Measurements from ENCODE around the gene GALNT8.

The GALNT8 gene

DNA sequence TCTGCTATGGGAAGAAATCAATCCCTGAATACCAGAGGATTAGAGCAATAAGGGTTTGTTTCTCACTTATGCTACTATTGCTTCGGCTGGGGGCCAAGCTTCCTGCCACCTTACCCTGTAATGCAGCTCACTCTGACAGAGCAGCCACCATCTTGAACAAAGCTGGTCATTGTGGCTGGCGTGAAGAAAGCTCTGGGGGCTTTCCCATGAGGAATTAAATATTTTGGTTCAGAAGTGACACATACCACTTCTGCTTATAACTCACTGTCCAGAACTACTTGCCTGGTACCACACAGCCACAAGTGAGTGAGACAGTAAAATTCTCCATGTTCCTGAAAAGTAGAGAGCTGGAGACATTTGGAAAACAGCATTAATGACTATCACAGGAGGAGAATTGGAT, 82.6 kb downstream of the GALNT8 start:
- DNase-seq: no peak

DNA sequence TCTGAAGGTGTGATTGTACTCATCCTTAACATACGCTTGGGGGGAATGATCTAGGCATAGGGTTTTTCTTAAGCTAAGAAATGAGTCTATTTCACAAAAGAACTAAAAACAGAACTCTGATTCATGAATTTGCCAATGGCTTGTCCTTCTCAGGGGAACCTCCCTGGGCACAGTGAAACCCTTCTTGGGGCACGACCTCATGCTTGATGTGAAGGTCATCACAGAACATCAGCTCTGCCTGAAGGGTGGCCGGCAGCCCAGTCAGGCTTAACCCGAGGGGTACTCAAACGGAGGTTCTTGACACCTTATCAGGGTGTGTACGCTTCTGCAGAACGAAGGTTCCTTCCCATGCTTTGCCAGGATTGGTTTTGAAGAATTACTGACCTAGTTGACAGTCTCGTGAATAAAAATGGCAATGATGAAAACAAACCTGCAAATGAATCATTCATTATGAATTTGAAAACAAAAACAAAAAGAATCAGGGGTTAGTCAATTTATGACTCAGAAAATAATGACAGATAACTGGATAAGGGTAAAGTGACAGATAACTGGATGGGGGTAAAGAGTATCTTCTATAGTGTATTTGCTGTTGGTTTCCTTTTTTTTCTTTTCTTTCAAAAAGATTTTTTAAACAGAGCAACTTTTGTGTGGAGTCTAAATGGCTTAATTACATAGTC, 86.4 kb downstream of the GALNT8 start:
- no peak for DNase-seq

DNA sequence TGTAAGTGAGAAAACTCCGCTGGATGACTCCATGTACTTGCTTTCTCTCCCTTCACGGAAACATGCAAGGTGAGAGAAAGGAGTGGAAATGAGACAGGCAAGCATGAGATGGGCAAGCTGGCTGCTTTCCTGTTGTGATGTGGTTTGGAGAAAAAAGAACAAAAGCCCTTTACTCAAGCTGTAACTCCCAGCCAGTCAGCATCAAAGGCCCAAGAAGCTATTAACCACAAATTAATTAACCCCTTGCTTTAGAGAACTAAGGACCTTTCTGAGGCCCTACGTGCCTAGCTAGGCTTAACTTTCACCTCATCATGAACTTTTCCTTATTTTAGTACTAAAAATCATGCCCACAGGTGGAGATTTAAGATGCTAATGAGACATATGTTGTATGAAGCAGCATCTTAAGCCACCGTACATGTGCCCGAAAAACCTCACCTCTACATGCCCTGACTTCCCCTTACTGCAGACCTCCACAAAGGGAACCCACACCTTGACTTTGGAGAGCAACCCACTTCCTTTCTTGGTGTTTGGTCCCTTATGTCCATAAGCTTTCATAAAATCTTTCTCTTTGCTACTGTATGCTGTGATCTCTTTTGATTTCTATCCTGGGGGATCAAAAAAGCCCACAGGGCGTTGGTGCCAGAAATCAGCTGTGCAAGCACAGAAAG, 87.0 kb downstream of the GALNT8 start:
- peak in 1 of 2 donors; percentile 25 for DNase-seq

DNA sequence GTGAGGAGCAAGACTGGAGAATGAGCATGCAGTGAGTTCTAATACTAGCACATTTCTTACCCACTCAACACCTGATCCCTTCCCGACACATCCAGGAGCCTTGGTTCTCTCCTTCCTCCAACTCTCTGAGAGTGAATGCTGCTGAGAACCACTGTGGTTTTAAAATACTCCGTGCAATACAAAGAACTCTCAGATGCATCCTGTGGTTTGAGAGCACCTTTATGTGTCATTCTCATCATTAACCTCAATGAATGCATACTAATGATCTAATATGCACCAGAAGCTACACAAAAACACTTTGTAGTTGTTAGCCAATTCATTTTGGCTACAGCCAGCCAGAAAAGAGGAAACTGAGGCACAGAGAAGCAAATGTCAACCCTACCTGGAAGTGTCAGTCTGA, 87.6 kb downstream of the GALNT8 start:
- DNase-seq: peak in 1 of 2 donors; percentile 33

DNA sequence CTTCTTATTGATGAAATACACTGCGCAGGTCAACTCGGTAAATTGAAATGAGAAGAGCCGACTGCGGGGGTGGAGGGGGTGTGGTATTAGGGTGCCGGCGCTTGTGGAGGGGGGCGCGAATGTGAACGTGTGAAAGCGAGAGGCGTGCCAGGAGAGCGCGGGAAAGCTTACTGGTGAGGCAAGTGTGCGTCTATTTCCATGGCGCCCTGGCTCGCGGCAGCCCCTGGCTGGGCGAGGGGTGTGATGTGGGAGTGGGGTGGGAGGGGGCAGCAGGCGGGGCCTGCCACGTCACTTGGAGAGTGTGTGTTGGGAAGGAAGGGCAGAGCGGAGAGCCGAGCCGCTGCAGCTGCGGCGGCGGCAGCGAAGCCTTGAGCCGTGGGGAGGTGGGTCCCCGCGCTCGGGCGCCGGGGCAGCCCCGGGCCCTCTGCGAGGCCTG, 88.8 kb downstream of the GALNT8 start:
- peak; percentile 15 to 39 for DNase-seq

DNA sequence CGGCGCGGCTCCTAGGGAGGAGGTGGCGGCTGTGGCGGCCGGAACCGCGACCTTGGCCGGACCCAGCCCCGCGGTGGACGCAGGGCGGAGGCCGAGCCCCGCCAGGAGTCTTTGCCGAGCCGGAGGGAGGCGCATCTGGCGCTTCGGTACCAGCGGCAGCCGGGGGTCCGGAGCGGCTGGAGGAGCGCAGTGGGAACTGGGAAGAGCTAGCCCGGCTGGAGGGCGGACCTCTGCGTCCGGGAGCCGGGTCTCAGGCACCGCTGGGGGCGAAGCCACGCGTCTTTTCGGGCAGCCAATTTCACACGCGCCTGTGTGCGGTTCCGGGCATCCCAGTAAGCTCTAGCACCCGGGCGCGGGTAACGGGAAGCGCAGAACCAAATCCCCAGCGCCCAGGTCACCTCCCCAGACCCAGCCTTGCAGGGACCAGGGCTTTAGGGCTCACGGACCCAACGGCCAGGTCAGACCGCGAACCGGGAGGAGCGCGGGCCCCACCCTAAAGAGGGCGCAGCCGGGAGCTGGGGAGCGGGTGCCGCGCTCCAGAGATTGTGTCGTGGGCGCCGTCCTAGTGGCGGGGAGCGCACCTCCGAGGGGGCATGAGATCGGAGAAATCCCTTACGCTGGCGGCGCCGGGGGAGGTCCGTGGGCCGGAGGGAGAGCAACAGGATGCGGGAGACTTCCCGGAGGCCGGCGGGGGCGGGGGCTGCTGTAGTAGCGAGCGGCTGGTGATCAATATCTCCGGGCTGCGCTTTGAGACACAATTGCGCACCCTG, 89.4 kb downstream of the GALNT8 start:
- no peak for DNase-seq

DNA sequence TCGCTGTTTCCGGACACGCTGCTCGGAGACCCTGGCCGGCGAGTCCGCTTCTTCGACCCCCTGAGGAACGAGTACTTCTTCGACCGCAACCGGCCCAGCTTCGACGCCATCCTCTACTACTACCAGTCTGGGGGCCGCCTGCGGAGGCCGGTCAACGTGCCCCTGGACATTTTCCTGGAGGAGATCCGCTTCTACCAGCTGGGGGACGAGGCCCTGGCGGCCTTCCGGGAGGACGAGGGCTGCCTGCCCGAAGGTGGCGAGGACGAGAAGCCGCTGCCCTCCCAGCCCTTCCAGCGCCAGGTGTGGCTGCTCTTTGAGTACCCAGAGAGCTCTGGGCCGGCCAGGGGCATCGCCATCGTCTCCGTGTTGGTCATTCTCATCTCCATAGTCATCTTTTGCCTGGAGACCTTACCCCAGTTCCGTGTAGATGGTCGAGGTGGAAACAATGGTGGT, 90.0 kb downstream of the GALNT8 start:
- no peak for DNase-seq

DNA sequence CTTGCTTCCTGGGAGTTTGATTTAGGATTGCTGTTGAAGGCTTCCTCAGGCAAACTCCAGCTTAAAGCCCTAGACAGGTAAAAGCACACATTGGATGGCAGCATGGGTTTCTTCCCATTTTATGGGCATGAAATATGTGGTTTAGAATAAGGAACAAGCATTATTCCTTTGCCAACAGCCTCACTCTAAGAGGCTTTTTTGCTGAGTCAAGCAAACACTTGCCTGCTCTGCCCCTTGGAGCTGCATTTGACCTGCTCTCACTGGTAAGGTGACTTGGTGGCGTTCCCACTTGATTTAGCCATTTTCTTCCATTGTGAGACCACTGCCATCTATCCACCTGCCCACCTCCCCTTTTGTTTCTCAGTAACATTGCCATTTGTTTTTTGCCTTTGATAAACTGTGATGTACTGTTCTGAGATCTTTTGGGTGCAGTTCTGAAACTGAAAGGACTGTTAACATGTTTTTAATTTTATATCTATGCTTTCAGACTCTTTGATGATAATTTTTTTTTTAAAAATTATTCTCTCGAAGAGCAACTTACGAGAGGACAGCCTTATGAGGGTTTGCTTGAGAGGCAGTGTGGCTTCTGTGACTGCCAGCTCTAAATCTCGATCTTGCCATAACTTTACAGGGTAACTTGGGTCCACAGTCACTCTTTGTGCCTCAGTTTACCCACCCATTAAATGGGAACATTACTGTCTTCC, 92.6 kb downstream of the GALNT8 start:
- DNase-seq: no peak

DNA sequence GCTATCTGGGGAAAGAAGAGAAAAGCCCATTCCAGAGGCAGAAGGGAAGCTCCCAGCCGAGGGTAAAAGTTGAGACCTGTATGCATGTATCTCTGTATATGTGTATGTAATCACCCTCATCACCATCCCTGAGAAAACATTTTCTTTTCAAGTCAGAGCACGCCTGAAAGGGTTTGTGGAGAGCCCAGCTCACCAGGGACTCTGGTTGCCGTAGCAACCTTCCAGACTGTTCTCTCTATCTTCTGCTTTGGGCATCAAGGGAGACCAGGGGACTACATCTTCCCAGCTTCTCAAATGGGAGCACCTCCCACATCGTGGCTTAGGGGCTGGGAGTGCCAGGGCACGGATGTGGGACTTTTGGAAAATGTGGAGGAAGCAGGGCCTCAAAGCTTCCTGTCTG, 93.5 kb downstream of the GALNT8 start:
- no peak for DNase-seq

DNA sequence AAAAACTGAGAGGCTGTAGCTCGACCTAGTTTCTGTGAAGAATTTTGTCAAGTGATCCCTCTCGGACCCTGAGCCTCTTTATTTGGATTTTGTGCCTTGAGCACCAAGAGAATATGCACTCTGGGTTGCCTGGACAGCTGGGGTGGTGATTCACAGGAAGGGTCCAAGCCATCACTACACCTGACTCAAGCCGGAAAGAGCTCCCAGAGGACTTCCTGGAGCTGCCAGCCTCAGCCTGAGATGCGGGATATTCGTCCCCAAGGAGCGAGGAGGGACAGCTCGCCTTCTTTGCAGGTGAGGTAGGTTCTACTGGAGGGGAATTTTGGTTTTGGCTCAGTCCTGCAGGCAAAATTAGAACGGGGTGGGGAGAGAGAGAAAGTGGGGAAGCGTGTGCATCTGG, 94.3 kb downstream of the GALNT8 start:
- no peak for DNase-seq

DNA sequence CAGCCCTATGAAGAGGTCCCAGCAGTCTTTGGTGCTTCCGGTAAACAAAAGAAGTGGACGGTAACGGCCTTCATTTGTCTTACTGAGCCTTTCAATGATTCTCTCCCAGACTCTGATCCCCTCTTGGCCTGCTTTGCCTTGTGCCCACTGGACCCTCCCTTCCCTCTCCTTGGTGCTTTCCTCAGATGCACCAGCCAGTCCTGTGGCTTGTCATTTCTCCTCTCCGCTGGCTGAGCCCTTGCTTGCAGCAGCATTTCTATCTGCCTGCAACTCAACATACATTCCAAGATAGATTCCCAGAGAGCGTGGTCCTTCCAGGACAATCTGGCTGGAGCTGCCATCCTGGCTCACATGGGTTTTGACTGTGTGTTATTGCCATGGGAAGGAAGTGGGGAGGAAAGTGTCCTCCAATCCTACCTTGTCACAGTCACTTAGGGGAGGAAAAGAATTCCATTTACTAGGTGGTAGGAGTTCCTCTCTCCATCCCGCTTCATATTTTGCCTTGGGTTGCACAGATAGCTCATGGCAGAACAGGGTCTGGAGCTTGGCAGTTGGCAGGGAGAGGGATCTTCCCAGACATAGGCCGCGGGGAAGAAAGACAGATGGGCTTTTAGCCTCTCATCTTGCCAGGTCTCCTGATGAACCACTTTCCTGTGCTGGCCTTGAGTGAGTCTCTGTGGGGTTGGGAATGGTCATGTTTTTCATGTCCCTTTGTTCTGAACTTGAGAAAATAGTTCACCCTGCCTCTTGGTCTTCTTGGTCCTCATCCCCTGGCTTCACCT, 96.7 kb downstream of the GALNT8 start:
- DNase-seq: no peak

DNA sequence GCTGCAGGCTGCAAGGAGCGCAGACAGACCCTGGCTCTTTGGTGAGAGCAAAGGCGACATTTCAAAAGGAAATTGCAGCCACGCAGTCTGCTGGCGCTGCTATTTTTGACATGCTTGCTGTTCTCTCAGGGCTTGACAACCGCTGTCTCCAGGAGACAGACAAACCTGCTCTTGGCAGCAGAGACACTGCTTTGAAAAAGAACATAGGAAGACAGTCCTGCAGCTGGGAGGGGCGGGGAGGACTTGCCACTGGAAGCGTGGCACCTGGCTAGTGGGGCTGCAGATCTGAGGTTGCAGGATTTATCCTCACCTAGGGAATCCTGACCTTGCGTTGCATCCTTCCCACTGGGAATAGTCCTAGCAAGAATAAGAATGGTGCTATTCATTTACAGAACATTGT, 97.7 kb downstream of the GALNT8 start:
- DNase-seq: no peak

DNA sequence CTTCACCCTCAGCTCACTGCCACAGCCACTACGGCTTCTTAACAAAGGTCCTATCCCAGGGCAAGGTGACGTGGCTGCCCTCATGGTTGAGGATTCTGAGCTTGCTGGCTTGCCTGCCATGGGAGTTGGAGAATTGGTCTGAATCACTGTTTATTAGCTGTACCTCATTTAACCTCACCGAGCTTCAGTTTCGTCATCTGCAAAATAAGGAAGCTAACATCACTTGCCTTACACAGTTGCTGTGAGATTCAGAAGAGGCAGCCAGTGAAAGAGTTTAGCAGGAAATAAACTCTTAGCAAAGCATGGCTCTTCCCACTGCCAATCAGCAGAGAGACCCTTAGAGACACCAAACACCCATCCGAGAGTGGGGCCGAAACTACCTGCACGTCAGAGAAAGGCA, 99.5 kb downstream of the GALNT8 start:
- DNase-seq: no peak

DNA sequence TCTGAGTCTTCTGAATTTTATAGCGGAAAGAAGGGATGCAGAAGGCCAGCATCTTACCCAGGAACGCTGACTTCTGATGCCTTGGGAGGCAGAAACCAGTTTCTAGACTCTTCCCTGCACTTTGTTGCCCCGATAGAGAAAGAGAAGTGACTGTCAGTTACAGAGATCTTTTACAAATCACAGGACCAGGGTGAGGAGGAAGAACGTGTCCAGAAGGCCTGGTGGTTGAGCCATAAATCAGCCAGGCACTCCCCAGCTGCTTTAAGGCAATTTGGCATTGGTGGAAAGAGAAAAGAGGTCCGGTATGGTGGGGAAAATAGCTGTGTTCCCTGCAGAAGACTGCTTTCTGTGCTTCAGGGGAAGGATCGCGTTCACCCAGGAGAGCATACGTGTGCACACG, 100.8 kb downstream of the GALNT8 start:
- DNase-seq: no peak

Measured in CD4-positive, alpha-beta T cell treated with Interleukin-1 beta for 1 hour (primary cell).